HG02852 (cell line): ENCODE data around the gene PLD2.
"Not testable (repeated sequence)": the region's sequence is repeated elsewhere in the genome, so short reads cannot be mapped to it uniquely, and the experiment has no call there.

ENCODE experiments used
- ATAC-seq: cut with Tn5 transposase; IDR thresholded peaks from one replicate; pipeline ENCODE4 v1.9.1; 2021; ENCODE audit warnings: mild to moderate bottlenecking, moderate library complexity; ENCODE audit not compliant: unreplicated experiment

Gene PLD2

DNA sequence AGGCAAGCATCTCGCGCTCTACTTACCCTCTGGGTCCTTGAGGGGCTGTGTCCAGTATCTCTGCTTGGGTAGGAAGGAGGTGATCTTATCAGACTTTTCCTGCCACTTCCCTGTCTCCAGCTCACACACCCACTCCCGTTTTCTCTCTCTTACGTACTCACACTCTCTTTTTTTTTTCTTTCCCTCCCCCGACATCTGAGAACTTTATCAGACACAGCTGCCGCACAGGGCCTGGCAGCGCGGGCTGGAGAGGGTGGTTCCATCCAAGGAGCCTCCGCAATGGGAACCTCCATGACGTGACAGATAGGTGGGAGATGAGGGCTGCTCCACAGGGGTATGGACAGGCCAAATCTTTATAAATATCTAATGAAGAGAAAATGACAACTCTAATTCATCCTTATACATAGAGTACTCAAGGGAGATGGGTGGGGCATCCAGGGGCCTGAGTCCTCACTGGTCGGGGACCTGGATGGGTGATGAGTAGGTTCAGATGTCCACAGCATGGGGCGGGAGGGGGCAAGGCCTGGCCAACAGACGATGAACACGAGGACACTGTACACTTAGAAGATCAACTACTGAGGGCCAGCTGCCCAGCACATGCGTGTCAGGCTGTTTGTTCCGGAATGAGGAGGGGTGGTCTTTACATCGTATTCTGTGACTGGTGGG lies 49.5 kb downstream of the PLD2 start:
- no peak for ATAC-seq

DNA sequence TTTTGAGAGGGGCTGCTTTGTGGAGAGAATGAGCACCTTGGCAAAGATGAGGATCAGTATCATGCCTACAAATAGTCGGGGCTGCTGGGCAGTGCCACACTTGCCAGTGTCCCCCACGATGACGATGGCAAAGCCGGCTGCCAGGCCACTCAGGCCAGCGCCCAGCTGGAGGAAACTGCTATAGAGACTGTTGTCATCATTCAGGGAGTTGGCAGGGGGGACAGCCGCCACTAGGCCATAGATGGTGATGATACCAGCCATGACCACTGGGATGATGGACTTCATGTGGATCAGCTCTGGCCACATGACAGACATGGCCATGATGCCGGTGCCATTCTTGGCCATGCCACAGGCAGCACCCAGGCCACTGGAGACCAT lies 50.0 kb downstream of the PLD2 start:
- no peak for ATAC-seq

- ATAC-seq = not testable (repeated sequence)
Observed at GRCh38 chr17:4857347-4857746, 50.4 kb downstream of the PLD2 start.

DNA sequence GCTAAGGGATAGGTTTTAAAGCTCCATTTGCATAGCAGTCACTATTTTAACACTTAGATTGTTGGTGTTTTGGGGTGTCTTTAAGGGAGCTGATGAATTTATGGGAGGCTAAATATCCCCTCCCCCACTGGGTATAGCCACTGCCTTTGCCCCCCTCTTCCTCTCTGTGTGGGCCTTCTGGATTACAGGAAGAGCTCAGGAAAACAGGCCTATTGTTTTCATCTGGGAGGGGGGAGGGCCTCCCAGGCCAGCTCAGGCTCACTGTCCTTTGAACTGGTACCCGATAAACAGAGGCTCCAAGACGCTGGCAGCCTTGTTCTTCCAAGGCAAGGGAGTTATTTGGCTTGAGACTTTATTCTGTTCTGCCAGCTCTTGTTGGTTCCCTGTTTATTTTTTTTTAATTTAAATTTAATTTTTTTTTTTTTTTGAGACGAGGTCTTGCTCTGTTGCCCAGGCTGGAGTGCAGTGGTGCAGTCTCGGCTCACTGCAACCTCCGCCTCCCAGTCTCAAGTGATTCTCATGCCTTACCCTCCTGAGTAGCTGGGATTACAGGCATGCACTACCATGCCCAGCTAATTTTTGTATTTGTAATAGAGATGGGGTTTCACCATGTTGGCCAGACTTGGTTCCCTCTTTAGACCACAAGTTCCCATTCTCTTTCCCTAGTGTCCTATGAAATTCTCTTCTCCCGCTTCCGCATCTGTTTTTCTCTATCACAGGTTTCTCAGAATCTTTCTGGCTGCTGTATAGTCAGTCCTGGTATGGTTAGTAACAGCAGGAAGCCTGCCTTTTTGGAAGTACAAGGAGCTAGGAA lies 51.3 kb downstream of the PLD2 start:
- no peak for ATAC-seq

- no peak for ATAC-seq
Observed at GRCh38 chr17:4858882-4859260, 51.9 kb downstream of the PLD2 start.

- no peak for ATAC-seq
Observed at GRCh38 chr17:4859816-4860625, 53.1 kb downstream of the PLD2 start.

- ATAC-seq = no peak
Observed at GRCh38 chr17:4860651-4861050, 53.7 kb downstream of the PLD2 start.

DNA sequence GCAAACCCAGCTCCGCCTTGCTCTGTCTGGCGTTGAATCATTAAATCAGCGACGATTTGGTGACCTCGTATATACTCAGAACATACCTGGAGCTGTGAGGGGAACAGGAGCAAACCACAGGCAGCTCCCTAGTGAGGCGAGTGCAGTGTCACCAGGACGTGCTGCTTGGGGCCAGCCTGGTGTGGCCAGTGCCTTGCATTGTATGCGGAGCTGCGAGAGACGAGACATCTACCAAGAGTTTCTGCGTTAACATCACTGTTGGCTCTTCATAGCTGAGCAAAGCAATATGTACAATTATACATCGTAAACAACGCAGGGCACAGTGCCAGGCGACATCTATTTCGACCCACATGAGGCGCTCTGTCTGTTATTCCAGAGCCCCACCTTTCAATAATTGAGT lies 54.1 kb downstream of the PLD2 start:
- ATAC-seq = no peak

GRCh38 chr17:4862720-4863119 lies 55.8 kb downstream of the PLD2 start:
- no peak for ATAC-seq

DNA sequence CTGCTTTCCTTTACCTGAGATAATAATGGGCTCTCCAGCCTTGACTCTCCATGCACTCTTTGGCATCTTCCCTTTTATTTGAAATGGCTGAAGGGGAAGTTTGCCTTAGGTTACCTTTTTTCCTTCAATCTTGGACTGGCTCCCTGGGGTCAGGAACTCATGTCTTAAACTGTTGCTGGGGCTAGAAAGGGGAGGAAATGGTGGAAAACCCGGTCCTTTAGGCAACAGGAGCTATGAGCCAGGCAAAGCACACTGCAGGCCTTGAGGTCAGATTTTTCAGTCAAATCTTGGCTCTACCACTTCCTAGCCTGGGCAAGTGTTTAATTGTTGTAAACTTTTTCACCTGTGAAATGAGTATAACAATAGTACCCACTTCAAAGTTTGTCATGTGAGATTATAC lies 56.4 kb downstream of the PLD2 start:
- no peak for ATAC-seq

DNA sequence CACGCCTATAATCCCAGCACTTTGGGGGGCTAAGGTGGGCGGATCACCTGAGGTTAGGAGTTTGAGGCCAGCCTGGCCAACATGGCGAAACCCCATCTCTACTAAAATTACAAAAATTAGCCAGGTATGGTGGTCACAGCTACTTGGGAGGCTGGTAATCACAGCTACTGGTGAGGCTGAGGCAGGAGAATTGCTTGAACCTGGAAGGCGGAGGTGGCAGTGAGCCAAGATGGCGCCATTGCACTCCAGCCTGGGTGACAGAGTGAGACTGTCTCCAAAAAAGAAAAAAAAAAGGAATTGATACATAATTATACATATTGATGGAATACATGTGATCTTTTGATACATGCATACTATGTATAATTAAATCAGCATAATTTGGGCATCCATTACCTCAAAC lies 60.6 kb downstream of the PLD2 start:
- ATAC-seq = not testable (repeated sequence)

DNA sequence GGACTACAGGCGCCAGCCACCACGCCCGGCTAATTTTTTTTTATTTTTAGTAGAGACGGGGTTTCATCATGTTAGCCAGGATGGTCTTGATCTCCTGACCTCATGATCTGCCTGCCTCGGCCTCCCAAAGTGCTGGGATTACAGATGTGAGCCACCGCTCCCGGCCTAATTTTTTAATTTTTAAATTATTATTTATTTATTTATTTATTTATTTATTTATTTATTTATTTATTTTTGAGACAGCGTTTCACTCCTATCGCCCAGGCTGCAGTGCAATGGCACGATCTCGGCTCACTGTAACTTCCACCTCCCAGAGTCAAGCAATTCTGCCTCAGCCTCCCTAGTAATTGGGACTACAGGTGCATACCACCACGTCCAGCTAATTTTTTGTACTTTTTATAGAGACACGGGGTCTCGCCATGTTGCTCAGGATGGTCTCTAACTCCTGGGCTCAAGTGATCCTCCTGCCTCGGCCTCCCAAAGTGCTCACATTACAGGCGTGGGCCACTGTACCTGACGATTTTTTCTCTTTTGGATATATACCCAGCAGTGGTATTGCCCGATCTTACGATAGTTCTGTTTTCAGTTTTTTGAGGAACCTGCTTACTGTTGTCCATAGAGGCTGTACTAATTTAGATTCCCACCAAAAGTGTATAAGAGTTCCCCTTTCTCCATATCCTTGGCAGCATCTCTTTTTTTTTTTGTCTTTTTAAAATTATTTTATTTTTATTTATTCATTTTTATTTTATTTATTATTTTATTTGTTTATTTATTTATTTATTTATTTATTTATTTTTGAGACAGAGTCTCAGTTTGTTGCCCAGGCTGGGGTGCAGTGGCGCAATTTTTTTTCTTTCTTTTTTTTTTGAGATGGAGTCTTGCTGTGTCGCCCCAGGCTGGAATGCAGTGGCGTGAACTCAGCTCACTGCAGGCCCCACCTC lies 62.4 kb downstream of the PLD2 start:
- not testable (repeated sequence) for ATAC-seq

GRCh38 chr17:4870855-4871254 lies 63.9 kb downstream of the PLD2 start:
- no peak for ATAC-seq

DNA sequence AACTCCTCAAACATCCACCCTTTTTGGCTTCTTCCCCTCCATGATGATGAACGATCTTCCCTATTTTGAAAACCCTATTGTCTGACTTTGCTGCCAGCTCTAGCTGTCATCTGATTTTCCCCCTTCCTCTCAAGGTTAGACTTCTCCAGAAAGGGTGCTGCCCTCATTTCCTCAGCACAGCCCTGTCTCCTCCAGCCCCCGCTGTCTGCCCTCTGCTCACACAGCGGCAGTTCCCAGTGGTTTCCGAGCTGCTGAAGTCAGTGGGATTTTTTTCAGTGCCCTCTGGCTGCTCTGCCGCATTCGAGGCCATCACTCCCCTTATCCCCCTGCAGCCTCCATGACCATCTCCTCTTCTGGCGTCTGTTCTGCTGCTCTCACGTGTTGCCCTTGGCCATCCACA lies 65.8 kb downstream of the PLD2 start:
- ATAC-seq = no peak
